ENCODE data around the gene CEP63. TPM values are rescaled to one million over a fixed set of nuclear protein-coding genes. Genes with fewer than 3 reads are reported as not detected.
A peak's percentile ranks its signal among the peaks of the same experiment; 100 is the strongest.
"Not testable (repeated sequence)": the region's sequence is repeated elsewhere in the genome, so short reads cannot be mapped to it uniquely, and the experiment has no call there.

Gene CEP63
- total RNA-seq, 3 donors from 2014 or later (not counting 1 experiment from before 2014, with no cell fraction given), result 17.9 to 25.7 (median 19.5) TPM

DNA sequence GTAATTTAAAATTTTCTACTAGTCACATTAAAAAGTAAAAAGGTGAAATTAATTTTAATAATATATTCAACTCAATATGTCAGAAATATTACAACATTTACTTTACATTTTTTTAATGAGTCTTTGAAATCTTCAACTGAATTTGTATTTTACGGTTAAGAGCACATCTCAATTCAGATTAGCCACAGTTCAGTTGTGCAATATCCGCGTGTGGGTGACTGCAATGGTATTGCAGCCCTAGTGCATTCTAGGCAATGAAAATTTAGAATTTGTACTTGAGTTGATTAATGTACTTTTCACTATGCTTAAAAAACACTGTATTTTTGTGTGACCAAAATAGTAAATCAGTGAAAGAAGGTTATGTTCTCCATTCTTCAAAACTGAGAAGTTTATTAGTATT lies 57.3 kb downstream of the CEP63 start:
- Mint-ChIP-seq H3K4me1 (peaks cover 11 to 15% of the 10 kb centered on the region in 2 donors), H3K4me3 (no peak overlapping the region), H3K27me3 (ENCODE audit: low read depth in 2 of 2) (no peaks in the 10 kb centered on the region), H3K27ac (no peak overlapping the region), H3K36me3 (peaks cover 5% of the 10 kb centered on the region), H3K9me3 (no peaks in the 10 kb centered on the region)
- Histone ChIP-seq H3K27me3 (ENCODE audit: control insufficient read depth, insufficient read depth, low read length) (no peaks in the 10 kb centered on the region), H3K4me3 (ENCODE audit: low read length) (no peak overlapping the region), H3K4me1 (ENCODE audit: control insufficient read depth, insufficient read depth, low read length) (peaks cover 2% of the 10 kb centered on the region), H3K36me3 (ENCODE audit: control insufficient read depth, insufficient read depth, low read length) (peaks cover 21% of the 10 kb centered on the region), H3K27ac (ENCODE audit: low read length) (no peak overlapping the region), H3K9me3 (ENCODE audit: control insufficient read depth, insufficient read depth, low read length) (no peaks in the 10 kb centered on the region)
- ATAC-seq (no peak), DNase-seq (no peak)
- intact Hi-C loops (cut with micrococcal nuclease), result no loop called here
- WGBS (ENCODE audit: insufficient coverage), result 95% methylated on average over 3 of the region's 3 CpGs
- no peak for TF ChIP-seq CTCF (IDR thresholded peaks at IDR 0.05)

- Mint-ChIP-seq H3K4me3 (no peak overlapping the region), H3K27me3 (ENCODE audit: low read depth in 2 of 2) (no peaks in the 10 kb centered on the region), H3K4me1 (peaks cover 13 to 15% of the 10 kb centered on the region in 2 donors), H3K9me3 (no peaks in the 10 kb centered on the region), H3K36me3 (peaks cover 17% of the 10 kb centered on the region), H3K27ac (peak overlapping the region in 1 of 2 donors; percentile 56)
- TF ChIP-seq CTCF (IDR thresholded peaks at IDR 0.05), result no peak
- peaks cover 26% of the 10 kb centered on the region for H3K36me3 ChIP-seq (ENCODE audit: control insufficient read depth, insufficient read depth, low read length)
- 47% methylated on average over 1 of the region's 2 CpGs for WGBS (ENCODE audit: insufficient coverage)
- intact Hi-C loops (cut with micrococcal nuclease), result no loop called here
- ATAC-seq (peak in 1 of 3 donors; percentile 64), DNase-seq (no peak)
- no peak overlapping the region for H3K27ac ChIP-seq (ENCODE audit: low read length)
- no peaks in the 10 kb centered on the region for H3K27me3 ChIP-seq (ENCODE audit: control insufficient read depth, insufficient read depth, low read length)
- H3K4me3 ChIP-seq (ENCODE audit: low read length), result no peak overlapping the region
- H3K9me3 ChIP-seq (ENCODE audit: control insufficient read depth, insufficient read depth, low read length), result no peaks in the 10 kb centered on the region
- H3K4me1 ChIP-seq (ENCODE audit: control insufficient read depth, insufficient read depth, low read length), result peaks cover 2% of the 10 kb centered on the region
These were observed 58.5 kb downstream of the CEP63 start for GRCh38 chr3:134544316-134544715.

- peaks cover 13 to 15% of the 10 kb centered on the region in 2 donors for H3K4me1 Mint-ChIP-seq
- H3K9me3 ChIP-seq (ENCODE audit: control insufficient read depth, insufficient read depth, low read length); H3K27me3 Mint-ChIP-seq (ENCODE audit: low read depth in 2 of 2); H3K4me3 ChIP-seq (ENCODE audit: low read length); H3K4me1 ChIP-seq (ENCODE audit: control insufficient read depth, insufficient read depth, low read length); H3K27me3 ChIP-seq (ENCODE audit: control insufficient read depth, insufficient read depth, low read length); H3K27ac Mint-ChIP-seq; DNase-seq; ATAC-seq; H3K4me3 Mint-ChIP-seq; H3K9me3 Mint-ChIP-seq; intact Hi-C loops (cut with micrococcal nuclease); H3K27ac ChIP-seq (ENCODE audit: low read length): not testable (repeated sequence)
- 96% methylated on average over 12 of the region's 12 CpGs for WGBS (ENCODE audit: insufficient coverage)
- peaks cover 20% of the 10 kb centered on the region for H3K36me3 Mint-ChIP-seq
- peaks cover 30% of the 10 kb centered on the region for H3K36me3 ChIP-seq (ENCODE audit: control insufficient read depth, insufficient read depth, low read length)
These were observed 58.9 kb downstream of the CEP63 start for GRCh38 chr3:134544783-134545182.

GRCh38 chr3:134545818-134546217 lies 60.0 kb downstream of the CEP63 start:
- WGBS (ENCODE audit: insufficient coverage), result 100% methylated on average over 2 of the region's 2 CpGs
- H3K9me3 ChIP-seq (ENCODE audit: control insufficient read depth, insufficient read depth, low read length), result no peaks in the 10 kb centered on the region
- intact Hi-C loops (cut with micrococcal nuclease), result no loop called here
- peaks cover 2% of the 10 kb centered on the region for H3K4me1 ChIP-seq (ENCODE audit: control insufficient read depth, insufficient read depth, low read length)
- H3K4me3 Mint-ChIP-seq, result no peak overlapping the region
- H3K36me3 ChIP-seq (ENCODE audit: control insufficient read depth, insufficient read depth, low read length), result peaks cover 41% of the 10 kb centered on the region
- DNase-seq (no peak), ATAC-seq (no peak)
- no peaks in the 10 kb centered on the region for H3K27me3 ChIP-seq (ENCODE audit: control insufficient read depth, insufficient read depth, low read length)
- peaks cover 13 to 15% of the 10 kb centered on the region in 2 donors for H3K4me1 Mint-ChIP-seq
- TF ChIP-seq CTCF (IDR thresholded peaks at IDR 0.05), result no peak
- peaks cover 31% of the 10 kb centered on the region for H3K36me3 Mint-ChIP-seq
- no peak overlapping the region for H3K4me3 ChIP-seq (ENCODE audit: low read length)
- no peak overlapping the region for H3K27ac Mint-ChIP-seq
- no peaks in the 10 kb centered on the region for H3K9me3 Mint-ChIP-seq
- no peak overlapping the region for H3K27ac ChIP-seq (ENCODE audit: low read length)
- H3K27me3 Mint-ChIP-seq (ENCODE audit: low read depth in 2 of 2), result no peaks in the 10 kb centered on the region

All from natural killer cell (primary cell).